Right ventricle myocardium inferior (tissue), 1 donor: ENCODE results near the gene ARID4B. TPM values are rescaled to one million over a fixed set of nuclear protein-coding genes. Genes with fewer than 3 reads are reported as not detected.
"Not testable (repeated sequence)": the region's sequence is repeated elsewhere in the genome, so short reads cannot be mapped to it uniquely, and the experiment has no call there.

Experiments
- ATAC-seq: fragments of 200-7000 bp; cut with Tn5 transposase; one replicate; pipeline ENCODE4 v1.9.1; 2020; ENCODE audit warnings: mild to moderate bottlenecking, moderate library complexity
- DNase-seq: peaks from one replicate; pipeline ENCODE4 v3.0.0; 2021; ENCODE audit errors: missing footprints
- intact Hi-C: fragments of 100-400 bp; cut with DNase I; formaldehyde crosslinking; loops from one replicate; pipeline ENCODE4 v1.11.0; 2022
- long read RNA-seq: library from polyadenylated mRNA; unstranded; transcript quantifications from one replicate; pipeline ENCODE4 v2.0.0, GENCODE V29; 2021
- total RNA-seq: library from RNA; stranded (reverse); fragmentation: NEBNext Ultra II Directional; extraction: Animal tissue kit (Norgen Biotek cat#: 25700); gene quantifications from one replicate; pipeline ENCODE4 v1.2.1, GENCODE V29; 2021
- donor health status: DM: no; HTN: yes; CAD: no; lungs with severe emphysema.

Gene ARID4B, protein sequence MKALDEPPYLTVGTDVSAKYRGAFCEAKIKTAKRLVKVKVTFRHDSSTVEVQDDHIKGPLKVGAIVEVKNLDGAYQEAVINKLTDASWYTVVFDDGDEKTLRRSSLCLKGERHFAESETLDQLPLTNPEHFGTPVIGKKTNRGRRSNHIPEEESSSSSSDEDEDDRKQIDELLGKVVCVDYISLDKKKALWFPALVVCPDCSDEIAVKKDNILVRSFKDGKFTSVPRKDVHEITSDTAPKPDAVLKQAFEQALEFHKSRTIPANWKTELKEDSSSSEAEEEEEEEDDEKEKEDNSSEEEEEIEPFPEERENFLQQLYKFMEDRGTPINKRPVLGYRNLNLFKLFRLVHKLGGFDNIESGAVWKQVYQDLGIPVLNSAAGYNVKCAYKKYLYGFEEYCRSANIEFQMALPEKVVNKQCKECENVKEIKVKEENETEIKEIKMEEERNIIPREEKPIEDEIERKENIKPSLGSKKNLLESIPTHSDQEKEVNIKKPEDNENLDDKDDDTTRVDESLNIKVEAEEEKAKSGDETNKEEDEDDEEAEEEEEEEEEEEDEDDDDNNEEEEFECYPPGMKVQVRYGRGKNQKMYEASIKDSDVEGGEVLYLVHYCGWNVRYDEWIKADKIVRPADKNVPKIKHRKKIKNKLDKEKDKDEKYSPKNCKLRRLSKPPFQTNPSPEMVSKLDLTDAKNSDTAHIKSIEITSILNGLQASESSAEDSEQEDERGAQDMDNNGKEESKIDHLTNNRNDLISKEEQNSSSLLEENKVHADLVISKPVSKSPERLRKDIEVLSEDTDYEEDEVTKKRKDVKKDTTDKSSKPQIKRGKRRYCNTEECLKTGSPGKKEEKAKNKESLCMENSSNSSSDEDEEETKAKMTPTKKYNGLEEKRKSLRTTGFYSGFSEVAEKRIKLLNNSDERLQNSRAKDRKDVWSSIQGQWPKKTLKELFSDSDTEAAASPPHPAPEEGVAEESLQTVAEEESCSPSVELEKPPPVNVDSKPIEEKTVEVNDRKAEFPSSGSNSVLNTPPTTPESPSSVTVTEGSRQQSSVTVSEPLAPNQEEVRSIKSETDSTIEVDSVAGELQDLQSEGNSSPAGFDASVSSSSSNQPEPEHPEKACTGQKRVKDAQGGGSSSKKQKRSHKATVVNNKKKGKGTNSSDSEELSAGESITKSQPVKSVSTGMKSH (N-terminal part only)
- total RNA-seq, result 14.8 TPM
- long read RNA-seq, full-length matches to known transcripts, result 4 of 7 reads
- long read RNA-seq, partial matches to known transcripts, result 2 of 7 reads
- long read RNA-seq, other reads (novel, unspliced or antisense), result 1 of 7 reads

GRCh38 chr1:235327559-235328270 is at the start of gene ARID4B:
ARID4B (minus strand) TSS chr1:235328179; CDS start chr1:235326919, 1,260 bp downstream.
- peak; percentile 26 for ATAC-seq

GRCh38 chr1:235375919-235376605 is 48.1 kb upstream of the ARID4B start:
- intact Hi-C loops, result no loop called here
- DNase-seq (no peak), ATAC-seq (no peak)

More at GRCh38 chr1:235327559-235328270, at the start of gene ARID4B:
- intact Hi-C loops, result loop anchor here (1.0 to 10.0 kb wide), 2 partner anchors 40 to 87 kb away; partner anchors contain the start of gene TBCE
- peak; percentile 90 for DNase-seq

DNA sequence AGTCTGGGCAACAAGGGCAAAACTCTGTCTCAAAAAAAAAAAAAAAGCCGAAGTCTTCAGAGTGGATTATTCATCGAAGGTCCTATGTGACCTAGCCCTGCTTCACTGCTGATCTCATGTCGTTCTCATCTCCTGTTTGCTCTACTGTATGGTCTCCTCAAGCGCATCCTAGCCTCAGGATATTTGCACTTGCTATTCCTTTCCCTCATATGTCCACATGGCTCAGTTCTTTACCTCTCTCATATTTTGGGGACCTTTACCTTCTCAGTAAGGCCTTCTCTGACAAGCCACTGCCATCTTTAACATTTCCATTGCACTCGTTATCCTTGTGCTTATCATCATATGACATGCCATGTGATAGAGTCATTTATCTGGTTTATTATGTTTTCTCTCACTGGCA is 41.8 kb upstream of the ARID4B start:
- DNase-seq (no peak), ATAC-seq (no peak)
- intact Hi-C loops, result no loop called here

DNA sequence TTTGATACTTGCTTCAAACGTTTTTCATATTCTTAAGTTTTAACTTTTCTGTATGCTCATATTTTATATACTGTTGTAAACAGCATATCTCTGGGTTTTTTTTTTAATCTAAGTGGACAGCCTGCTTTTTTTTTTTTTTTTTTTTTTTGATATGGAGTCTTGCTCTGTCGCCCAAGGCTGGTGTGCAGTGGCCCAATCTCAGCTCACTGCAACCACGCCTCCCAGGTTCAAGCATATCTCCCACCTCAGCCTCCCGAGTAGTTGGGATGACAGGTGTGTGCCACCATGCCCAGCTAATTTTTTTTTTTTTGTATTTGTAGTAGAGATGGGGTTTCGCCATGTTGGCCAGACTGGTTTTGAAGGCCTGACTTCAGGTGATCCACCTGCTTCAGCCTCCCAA is 40.4 kb upstream of the ARID4B start:
- no peak for ATAC-seq
- intact Hi-C loops, result no loop called here
- no peak for DNase-seq

DNA sequence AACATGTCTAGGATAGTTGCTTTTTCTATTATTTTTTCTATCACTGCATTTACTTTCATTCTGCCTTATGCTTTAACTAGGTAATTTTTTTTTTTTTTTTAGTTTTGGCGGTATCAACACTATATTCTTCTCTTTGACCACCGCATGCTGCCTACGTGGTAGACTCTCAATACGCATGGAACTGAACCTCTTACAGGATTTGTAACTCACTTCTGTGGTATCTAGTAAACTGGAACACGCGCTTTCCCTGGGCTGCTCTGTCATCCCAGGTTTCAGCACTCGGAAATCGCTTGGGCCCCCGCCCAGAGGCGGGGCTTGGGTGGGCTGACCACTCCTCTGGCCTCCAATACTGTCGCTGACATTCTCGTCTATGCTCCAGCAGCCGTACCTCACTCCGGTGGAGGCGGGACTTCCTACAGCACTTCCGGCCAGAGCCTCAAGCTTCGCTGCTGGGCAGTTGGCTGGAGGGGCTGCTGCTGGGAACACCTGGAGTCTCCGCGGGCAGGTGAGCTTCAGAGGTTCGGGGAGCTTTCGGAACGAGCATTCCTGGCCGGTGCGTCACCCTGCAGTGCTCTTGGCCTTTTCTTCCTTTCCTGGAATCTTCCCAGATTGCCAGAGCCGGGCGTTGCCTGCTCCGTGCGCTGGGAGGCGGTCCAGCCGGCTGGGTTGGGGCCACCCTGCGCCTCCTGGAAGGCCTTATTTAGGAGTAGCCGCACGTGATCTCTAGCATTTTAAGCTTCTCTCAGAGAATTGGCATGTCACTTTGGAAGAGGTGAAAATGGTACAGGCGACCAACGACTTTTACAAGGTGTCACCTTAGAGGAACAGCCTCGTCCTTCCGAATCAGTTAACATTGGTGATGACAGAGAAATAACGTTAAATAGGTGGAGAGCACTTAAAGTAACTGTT is 39.3 kb upstream of the ARID4B start, which contains the start of gene TBCE:
Gene TBCE (plus strand): TSS at position 428 of the 909 bp plus-strand sequence. CDS start 12,623 bp downstream, outside the sequence.
- DNase-seq (peak; percentile 98), ATAC-seq (peak; percentile 100)
- intact Hi-C loops, result loop anchor here (1.0 kb wide), 1 partner anchor 39 kb away; the partner anchor contains the start of genes ARID4B and GGPS1

- DNase-seq (no peak), ATAC-seq (no peak)
- intact Hi-C loops, result no loop called here
Observed at GRCh38 chr1:235366286-235366685, 38.3 kb upstream of the ARID4B start.

GRCh38 chr1:235364189-235364588 is 36.2 kb upstream of the ARID4B start:
- intact Hi-C loops, ATAC-seq, DNase-seq: not testable (repeated sequence)

- DNase-seq (no peak), ATAC-seq (no peak)
- intact Hi-C loops, result no loop called here
Observed at GRCh38 chr1:235358899-235359298, 30.9 kb upstream of the ARID4B start.

DNA sequence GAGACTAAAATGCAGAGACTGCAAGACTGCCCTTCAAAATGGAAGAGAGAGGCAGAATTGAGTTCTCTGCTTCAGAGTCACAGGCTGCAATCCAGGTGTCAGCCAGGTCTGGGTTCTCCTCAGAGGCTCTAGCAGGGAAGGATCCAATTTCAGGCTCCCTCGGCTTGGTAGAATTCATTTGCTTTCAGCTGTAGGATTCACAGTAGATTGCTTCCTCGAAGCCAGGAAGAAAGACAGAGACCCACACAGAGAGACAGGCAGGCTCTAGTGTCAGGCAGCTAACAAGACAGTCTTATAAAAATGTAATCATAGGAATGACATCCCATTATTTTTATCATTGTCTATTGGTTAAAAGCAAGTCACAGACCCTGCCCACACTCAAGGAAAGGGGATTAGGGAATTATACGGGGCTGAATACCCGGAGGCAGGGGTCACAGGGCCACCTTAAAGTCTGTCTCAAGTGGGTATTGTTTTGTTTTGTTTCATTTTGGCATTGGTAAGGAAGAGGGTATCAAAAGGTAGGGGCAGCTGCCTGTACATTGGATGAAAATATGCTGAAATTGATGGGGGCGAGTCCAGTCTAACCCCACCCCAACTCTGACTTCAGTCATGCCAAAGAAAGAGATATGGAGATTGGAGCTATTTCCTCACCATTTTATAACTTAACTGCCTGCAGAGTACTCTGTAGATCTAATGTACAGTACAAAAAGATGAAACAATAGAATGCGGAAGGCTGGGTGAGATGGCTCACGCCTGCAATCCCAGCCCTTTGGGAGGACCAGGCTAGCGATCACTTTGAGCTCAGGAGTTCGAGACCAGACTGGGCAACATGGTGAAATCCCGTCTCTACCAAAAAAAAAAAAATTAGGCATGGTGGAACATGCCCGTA is 29.8 kb upstream of the ARID4B start:
- no peak for DNase-seq
- ATAC-seq, result no peak
- intact Hi-C loops, result no loop called here

DNA sequence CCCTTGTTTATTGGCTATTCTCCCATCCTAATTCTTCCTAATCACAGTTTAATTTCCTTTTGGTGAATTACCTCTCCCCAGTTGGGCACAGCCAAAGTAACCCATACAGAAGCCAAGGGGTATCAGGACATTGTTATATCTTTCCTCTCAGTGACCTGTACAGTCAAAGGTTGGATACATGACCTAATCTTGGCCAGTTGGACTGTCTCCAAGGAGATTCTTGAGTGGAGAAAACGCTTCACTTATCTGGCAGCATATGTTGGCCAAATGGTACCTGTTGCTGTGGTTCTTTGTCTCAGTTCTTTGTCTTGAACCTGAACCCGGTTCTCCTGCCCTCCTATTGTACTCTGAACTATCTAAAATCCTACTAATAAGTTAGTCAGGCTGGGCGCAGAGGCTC is 23.9 kb upstream of the ARID4B start:
- intact Hi-C loops, result no loop called here
- DNase-seq, result no peak
- ATAC-seq, result no peak

DNA sequence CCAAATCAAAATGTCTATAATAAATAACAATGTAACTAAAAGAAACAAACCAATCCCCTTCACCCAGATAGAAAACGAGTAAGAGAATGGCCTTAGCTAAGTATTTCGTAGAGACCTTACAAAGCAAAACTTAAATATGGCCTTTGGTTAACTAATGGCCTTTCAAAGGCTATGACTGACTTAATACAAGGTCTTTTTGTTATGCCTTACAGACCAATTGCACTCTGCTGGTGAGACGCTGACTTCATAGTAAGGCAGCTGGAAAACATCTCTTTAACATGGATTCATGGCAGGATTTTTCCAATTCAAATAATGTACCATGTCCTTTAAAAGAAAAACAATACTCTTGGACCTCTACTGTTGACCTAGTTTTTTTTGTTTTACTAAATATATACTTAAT is 23.5 kb upstream of the ARID4B start:
- DNase-seq (no peak), ATAC-seq (no peak)
- intact Hi-C loops, result no loop called here

DNA sequence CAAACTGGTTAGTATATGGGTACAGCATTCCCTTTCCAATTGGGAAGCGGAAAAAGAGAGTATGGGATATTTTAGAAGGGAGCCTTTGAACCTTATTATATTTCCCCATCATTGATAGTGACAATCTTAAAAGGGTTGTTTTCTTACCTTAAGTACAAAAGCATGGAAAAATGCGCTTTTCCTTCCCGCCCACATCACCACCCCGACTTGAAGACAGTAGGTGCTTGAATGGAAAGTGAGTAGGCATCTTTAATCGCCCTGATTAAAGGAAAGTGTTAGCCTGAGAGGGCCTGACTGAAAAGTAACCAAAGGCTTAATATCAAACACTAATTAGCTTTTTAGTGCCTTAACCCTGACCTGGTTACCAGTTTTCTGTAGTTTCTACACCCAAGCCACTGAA is 15.7 kb upstream of the ARID4B start:
- intact Hi-C loops, result no loop called here
- DNase-seq, result no peak
- no peak for ATAC-seq

GRCh38 chr1:235342471-235342870 is 14.5 kb upstream of the ARID4B start:
- no peak for DNase-seq
- ATAC-seq, result no peak
- intact Hi-C loops, result no loop called here

- ATAC-seq, result no peak
Observed at GRCh38 chr1:235342039-235342438, 14.1 kb upstream of the ARID4B start.

DNA sequence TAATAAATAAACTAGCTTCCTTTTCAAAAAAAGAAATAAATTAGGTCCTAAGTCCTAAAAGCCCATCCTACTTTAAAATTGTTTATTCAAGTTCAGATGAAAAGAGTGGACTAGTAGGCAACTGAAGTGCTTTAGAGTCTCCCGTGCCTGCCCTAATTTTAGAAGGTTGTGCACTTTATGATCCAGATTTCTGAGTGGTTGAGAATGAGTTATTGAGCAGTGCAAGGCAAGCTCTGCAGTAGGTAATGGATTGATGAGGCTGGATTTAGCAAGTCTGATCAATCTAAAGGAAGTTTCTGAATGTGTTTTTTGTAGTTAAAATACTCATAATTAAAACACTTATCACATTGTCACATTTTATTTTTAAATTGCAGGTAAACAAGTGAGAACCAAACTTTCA is 13.4 kb upstream of the ARID4B start:
- ATAC-seq, result no peak
- intact Hi-C loops, result no loop called here
- DNase-seq, result no peak

More at GRCh38 chr1:235342039-235342438, 14.1 kb upstream of the ARID4B start:
- intact Hi-C loops, result no loop called here
- DNase-seq, result no peak

DNA sequence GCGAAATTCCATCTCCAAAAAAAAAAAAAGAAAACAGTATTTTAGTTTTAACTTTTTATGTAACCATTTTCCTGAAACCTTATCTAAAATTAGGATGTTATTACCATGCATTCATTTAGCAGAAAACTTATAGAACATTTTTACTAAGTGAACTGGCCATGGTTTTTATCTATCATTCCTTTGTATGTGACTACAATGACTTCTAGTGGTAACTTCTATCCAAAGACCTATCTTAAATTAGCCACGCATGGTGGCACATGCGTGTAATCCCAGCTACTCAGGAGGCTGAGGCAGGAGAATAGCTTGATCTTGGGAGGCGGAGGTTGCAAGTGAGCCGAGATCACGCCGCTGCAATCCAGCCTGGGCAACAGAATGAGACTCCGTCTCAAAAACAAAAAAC is 11.8 kb upstream of the ARID4B start:
- no peak for DNase-seq
- intact Hi-C loops, result no loop called here
- ATAC-seq, result no peak
